Glutamatergic neuron (in vitro differentiated cells): Measurements from ENCODE around the gene CFAP65. TPM values are rescaled to one million over a fixed set of nuclear protein-coding genes. Genes with fewer than 3 reads are reported as not detected.

Source experiments
- DNase-seq: peaks from one replicate; pipeline ENCODE4 v3.0.0; 2022
- H3K27ac Mint-ChIP-seq: one replicate; pipeline ENCODE4 v1.8.0; 2020; ENCODE audit warnings: mild to moderate bottlenecking, mixed read lengths, inconsistent platforms; ENCODE audit not compliant: unreplicated experiment
- H3K27me3 Mint-ChIP-seq: one replicate; pipeline ENCODE4 v1.8.0; 2020; ENCODE audit warnings: mild to moderate bottlenecking, moderate library complexity, mixed read lengths, inconsistent platforms; ENCODE audit not compliant: unreplicated experiment
- H3K36me3 Mint-ChIP-seq: one replicate; pipeline ENCODE4 v1.8.0; 2020; ENCODE audit warnings: mild to moderate bottlenecking, mixed read lengths, inconsistent platforms; ENCODE audit not compliant: unreplicated experiment
- H3K4me1 Mint-ChIP-seq: one replicate; pipeline ENCODE4 v1.8.0; 2020; ENCODE audit warnings: mild to moderate bottlenecking, low read depth, mixed read lengths, inconsistent platforms; ENCODE audit not compliant: unreplicated experiment
- H3K4me3 Mint-ChIP-seq: one replicate; pipeline ENCODE4 v1.8.0; 2020; ENCODE audit warnings: mild to moderate bottlenecking, mixed read lengths, inconsistent platforms; ENCODE audit not compliant: unreplicated experiment
- H3K9me3 Mint-ChIP-seq: one replicate; pipeline ENCODE4 v1.8.0; 2020; ENCODE audit warnings: mild to moderate bottlenecking, moderate library complexity, mixed read lengths, inconsistent platforms; ENCODE audit not compliant: unreplicated experiment
- total RNA-seq: library from RNA; stranded (reverse); fragmentation: NEBNext Ultra II Directional; extraction: Animal tissue kit (Norgen Biotek cat#: 25700); gene quantifications from one replicate; pipeline ENCODE4 v1.2.1, GENCODE V29; 2021; ENCODE audit not compliant: unreplicated experiment
- TF ChIP-seq, protein P1 (sequence below): fragments of 200-600 bp; sonication (generic); IDR thresholded peaks from one replicate; pipeline ENCODE4 v1.5.0; 2021; ENCODE audit not compliant: partially characterized antibody, unreplicated experiment

The CFAP65 gene
- total RNA-seq, 1 donor from 2014 or later = 1.1 TPM

DNA sequence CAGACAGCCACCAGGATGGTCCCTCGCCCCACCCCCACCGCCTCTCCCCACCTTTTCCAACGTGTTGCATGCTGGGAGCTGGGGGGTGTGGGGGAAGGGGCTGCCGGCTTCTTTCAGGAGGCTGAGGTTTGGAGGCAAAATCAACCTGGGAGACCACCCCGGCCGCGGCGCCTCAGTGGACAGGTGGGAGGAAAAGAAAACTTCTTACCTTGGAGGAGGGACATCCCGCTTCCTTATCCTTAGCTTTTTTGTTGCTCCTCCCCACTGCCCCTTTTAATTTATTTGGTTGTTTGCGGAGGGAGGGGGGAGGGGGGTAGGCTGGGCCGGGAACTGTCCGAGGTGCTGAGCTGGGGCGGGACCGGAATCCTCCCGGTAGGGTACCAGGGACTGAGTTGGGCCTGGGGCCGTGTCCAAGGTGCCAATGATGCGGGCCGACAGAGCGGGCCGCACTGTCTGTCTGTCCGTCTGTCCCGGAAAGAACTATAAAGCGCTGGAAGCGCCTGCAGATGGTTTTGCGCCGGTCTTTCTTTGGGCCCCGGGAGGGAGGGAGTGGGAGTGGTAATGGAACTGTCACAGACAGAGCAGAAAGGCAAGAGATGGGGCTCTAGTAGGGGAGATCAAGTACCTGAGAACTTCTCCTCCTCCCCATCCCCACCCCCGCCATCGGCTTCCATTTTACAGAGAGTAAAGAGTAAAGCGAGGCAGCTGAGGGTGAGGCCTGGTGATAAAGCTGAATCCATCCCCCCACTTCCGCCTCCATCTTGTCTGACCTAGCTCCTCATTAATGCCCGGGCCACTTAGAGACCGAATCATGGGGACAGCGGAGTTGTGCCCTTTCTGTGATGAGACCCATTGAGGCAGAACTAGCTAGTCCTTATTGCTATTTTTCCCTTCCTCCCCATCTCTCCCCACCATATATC is 79.4 kb downstream of the CFAP65 start:
- DNase-seq = peak; percentile 78
- TF ChIP-seq, protein P1, sequence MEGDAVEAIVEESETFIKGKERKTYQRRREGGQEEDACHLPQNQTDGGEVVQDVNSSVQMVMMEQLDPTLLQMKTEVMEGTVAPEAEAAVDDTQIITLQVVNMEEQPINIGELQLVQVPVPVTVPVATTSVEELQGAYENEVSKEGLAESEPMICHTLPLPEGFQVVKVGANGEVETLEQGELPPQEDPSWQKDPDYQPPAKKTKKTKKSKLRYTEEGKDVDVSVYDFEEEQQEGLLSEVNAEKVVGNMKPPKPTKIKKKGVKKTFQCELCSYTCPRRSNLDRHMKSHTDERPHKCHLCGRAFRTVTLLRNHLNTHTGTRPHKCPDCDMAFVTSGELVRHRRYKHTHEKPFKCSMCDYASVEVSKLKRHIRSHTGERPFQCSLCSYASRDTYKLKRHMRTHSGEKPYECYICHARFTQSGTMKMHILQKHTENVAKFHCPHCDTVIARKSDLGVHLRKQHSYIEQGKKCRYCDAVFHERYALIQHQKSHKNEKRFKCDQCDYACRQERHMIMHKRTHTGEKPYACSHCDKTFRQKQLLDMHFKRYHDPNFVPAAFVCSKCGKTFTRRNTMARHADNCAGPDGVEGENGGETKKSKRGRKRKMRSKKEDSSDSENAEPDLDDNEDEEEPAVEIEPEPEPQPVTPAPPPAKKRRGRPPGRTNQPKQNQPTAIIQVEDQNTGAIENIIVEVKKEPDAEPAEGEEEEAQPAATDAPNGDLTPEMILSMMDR = no peak
- Mint-ChIP-seq H3K27me3 (peaks cover 21% of the 10 kb centered on the region), H3K27ac (peak overlapping the region; percentile 98), H3K4me1 (peaks cover 19% of the 10 kb centered on the region), H3K9me3 (peaks cover 23% of the 10 kb centered on the region), H3K36me3 (peaks cover 6% of the 10 kb centered on the region), H3K4me3 (peak overlapping the region; percentile 100)

DNA sequence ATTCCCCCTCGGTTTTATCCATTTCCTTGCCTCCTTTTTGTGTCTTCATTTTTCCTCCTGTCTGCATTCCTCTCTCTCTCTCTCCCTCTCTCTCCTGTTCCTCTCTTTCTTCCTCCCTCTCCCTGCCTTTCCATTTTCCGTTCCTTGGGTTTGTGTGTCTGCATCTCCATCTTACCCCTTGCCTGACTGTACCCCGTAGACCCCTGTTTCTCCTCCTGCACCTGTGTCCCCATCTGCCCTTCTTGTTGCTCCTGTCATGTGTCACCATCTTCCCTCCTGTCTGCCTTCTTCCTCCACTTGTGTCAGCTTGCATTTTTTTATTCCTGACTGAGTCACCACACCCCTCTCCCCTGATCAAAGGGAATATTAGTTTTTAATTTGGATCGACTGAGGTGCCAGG is 80.1 kb downstream of the CFAP65 start:
- TF ChIP-seq, protein P1 = no peak

DNA sequence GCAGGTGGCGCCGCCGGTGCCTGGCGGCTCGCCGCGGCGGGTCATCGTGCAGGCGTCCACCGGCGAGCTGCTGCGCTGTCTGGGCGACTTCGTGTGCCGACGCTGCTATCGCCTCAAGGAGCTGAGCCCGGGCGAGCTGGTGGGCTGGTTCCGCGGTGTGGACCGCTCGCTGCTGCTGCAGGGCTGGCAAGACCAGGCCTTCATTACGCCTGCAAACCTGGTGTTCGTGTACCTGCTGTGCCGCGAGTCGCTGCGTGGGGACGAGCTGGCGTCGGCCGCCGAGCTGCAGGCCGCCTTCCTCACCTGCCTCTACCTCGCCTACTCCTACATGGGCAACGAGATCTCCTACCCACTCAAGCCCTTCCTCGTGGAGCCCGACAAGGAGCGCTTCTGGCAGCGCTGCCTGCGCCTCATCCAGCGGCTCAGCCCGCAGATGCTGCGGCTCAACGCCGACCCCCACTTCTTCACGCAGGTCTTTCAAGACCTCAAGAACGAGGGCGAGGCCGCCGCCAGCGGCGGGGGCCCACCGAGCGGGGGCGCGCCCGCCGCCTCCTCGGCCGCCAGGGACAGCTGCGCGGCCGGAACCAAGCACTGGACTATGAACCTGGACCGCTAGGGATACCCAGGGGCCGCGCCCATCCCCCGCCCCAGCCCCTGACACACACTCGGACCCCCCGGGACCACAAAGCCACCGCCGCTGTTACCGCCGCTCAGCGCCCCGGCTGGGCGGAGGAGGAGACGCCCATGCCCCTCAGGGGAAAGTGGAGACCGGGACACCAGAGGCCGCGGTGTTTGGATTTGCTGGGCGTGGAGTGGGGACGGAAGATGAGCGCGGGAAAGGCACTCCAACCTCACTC is 80.8 kb downstream of the CFAP65 start:
- TF ChIP-seq, protein P1 = no peak

More for the DNA sequence above, 80.1 kb downstream of the CFAP65 start:
- H3K9me3 Mint-ChIP-seq = peaks cover 23% of the 10 kb centered on the region
- peaks cover 19% of the 10 kb centered on the region for H3K4me1 Mint-ChIP-seq
- peak overlapping the region; percentile 100 for H3K4me3 Mint-ChIP-seq
- H3K27ac Mint-ChIP-seq = peak overlapping the region; percentile 98
- DNase-seq = no peak
- H3K36me3 Mint-ChIP-seq = peaks cover 6% of the 10 kb centered on the region
- peaks cover 21% of the 10 kb centered on the region for H3K27me3 Mint-ChIP-seq

DNA sequence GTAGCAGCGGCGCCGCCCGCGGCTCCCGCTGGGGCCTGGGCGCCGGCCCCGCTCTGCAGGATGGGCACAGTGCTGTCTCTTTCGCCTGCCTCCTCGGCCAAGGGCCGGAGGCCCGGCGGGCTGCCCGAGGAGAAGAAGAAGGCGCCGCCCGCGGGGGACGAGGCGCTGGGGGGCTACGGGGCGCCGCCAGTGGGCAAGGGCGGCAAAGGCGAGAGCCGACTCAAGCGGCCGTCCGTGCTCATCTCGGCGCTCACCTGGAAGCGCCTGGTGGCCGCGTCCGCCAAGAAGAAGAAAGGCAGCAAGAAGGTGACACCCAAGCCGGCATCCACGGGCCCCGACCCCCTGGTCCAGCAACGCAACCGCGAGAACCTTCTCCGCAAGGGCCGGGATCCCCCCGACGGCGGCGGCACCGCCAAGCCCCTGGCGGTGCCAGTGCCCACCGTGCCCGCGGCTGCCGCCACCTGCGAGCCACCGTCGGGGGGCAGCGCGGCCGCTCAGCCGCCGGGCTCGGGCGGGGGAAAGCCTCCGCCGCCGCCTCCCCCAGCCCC is 81.5 kb downstream of the CFAP65 start:
- H3K27me3 Mint-ChIP-seq = peaks cover 21% of the 10 kb centered on the region
- H3K9me3 Mint-ChIP-seq = peaks cover 23% of the 10 kb centered on the region
- no peak overlapping the region for H3K4me3 Mint-ChIP-seq
- TF ChIP-seq, protein P1 = no peak
- no peak overlapping the region for H3K27ac Mint-ChIP-seq
- H3K4me1 Mint-ChIP-seq = peaks cover 22% of the 10 kb centered on the region
- DNase-seq = peak; percentile 46
- H3K36me3 Mint-ChIP-seq = peaks cover 6% of the 10 kb centered on the region

More for the DNA sequence above, 80.8 kb downstream of the CFAP65 start:
- DNase-seq = peak; percentile 63
- H3K9me3 Mint-ChIP-seq = peaks cover 23% of the 10 kb centered on the region
- H3K4me3 Mint-ChIP-seq = peak overlapping the region; percentile 100
- peaks cover 6% of the 10 kb centered on the region for H3K36me3 Mint-ChIP-seq
- H3K27me3 Mint-ChIP-seq = peaks cover 21% of the 10 kb centered on the region
- peak overlapping the region; percentile 98 for H3K27ac Mint-ChIP-seq
- H3K4me1 Mint-ChIP-seq = peaks cover 19% of the 10 kb centered on the region
